Measurements from ENCODE around the gene SLC39A9. TPM values are rescaled to one million over a fixed set of nuclear protein-coding genes. Genes with fewer than 3 reads are reported as not detected.

SLC39A9 gene
- total RNA-seq, 1 experiment from 2014 or later: 80.2 TPM

- intact Hi-C loops (cut with micrococcal nuclease): no loop called here
- ChIA-PET POLR2A (no interaction called here), CTCF (no interaction called here), RAD21 (ENCODE audit: low non-redundant PET in 1 of 2, low total read pairs in 2 of 2, uncharacterized antibody in 2 of 2, unreplicated experiment in 2 of 2) (no interaction called here)
- H3K9me2 ChIP-seq (ENCODE audit: insufficient read depth): no peaks in the 10 kb centered on the region
- no peak for TF ChIP-seq RAD21 (IDR thresholded peaks at IDR 0.05; ENCODE audit: low read depth)
- TF ChIP-seq EZH2 (IDR thresholded peaks at IDR 0.05): no peak
- no peak for TF ChIP-seq ATF3 (IDR thresholded peaks at IDR 0.05)
- ATAC-seq (no peak), DNase-seq (ENCODE audit: low read depth, low spot score) (no peak)
- no peaks in the 10 kb centered on the region for H3K79me2 ChIP-seq (ENCODE audit: insufficient read depth, low read length)
- H3K4me3 ChIP-seq (replicated peaks in 1 of 2; ENCODE audit: low read depth in 1 of 2, low read length in 2 of 2): no peak overlapping the region
- no peaks in the 10 kb centered on the region; a peak in 1 of 4 replicates for H3K9me3 ChIP-seq (ENCODE audit: control insufficient read depth in 1 of 2, insufficient read depth in 1 of 2, low read depth in 1 of 2, low read length in 2 of 2)
- H3K27me3 ChIP-seq (ENCODE audit: insufficient read depth, low read length): no peaks in the 10 kb centered on the region
- no TSS peak for BruUV-seq (replicated peaks)
- no peak overlapping the region for H2AFZ ChIP-seq (ENCODE audit: low read depth, low read length, poor library complexity, severe bottlenecking)
- H3K36me3 ChIP-seq (ENCODE audit: control insufficient read depth in 1 of 2, insufficient read depth in 2 of 2, low read length in 2 of 2): peaks cover 2 to 19% of the 10 kb centered on the region in 2 experiments; a peak in 2 of 4 replicates
- H3K4me1 ChIP-seq (ENCODE audit: control insufficient read depth in 1 of 2, insufficient read depth in 2 of 2, low read length in 2 of 2): no peaks in the 10 kb centered on the region
- H4K20me1 ChIP-seq (ENCODE audit: insufficient read depth): no peaks in the 10 kb centered on the region
- no peak overlapping the region for H3K9ac ChIP-seq (ENCODE audit: low read length)
- H3K4me2 ChIP-seq (ENCODE audit: low read length): no peak overlapping the region
- no peak overlapping the region for H3K27ac ChIP-seq (ENCODE audit: low read depth, low read length)
Measured at GRCh38 chr14:69372146-69372545, 26.3 kb upstream of the SLC39A9 start.

- RAD21 ChIA-PET (ENCODE audit: low non-redundant PET in 1 of 2, low total read pairs in 2 of 2, uncharacterized antibody in 2 of 2, unreplicated experiment in 2 of 2): no interaction called here
Measured at GRCh38 chr14:69373104-69373503, 25.4 kb upstream of the SLC39A9 start.

More at GRCh38 chr14:69373104-69373503, 25.4 kb upstream of the SLC39A9 start:
- Histone ChIP-seq H3K27me3 (ENCODE audit: insufficient read depth, low read length) (no peaks in the 10 kb centered on the region), H3K27ac (ENCODE audit: low read depth, low read length) (no peak overlapping the region), H4K20me1 (ENCODE audit: insufficient read depth) (no peaks in the 10 kb centered on the region), H3K9me2 (ENCODE audit: insufficient read depth) (no peaks in the 10 kb centered on the region), H3K4me2 (ENCODE audit: low read length) (no peak overlapping the region), H2AFZ (ENCODE audit: low read depth, low read length, poor library complexity, severe bottlenecking) (no peak overlapping the region), H3K36me3 (ENCODE audit: control insufficient read depth in 1 of 2, insufficient read depth in 2 of 2, low read length in 2 of 2) (peaks cover 5 to 22% of the 10 kb centered on the region in 2 experiments; a peak in 2 of 4 replicates), H3K79me2 (ENCODE audit: insufficient read depth, low read length) (no peaks in the 10 kb centered on the region), H3K9me3 (ENCODE audit: control insufficient read depth in 1 of 2, insufficient read depth in 1 of 2, low read depth in 1 of 2, low read length in 2 of 2) (no peaks in the 10 kb centered on the region; a peak in 1 of 4 replicates), H3K9ac (ENCODE audit: low read length) (no peak overlapping the region), H3K4me1 (ENCODE audit: control insufficient read depth in 1 of 2, insufficient read depth in 2 of 2, low read length in 2 of 2) (no peaks in the 10 kb centered on the region), H3K4me3 (replicated peaks in 1 of 2; ENCODE audit: low read depth in 1 of 2, low read length in 2 of 2) (no peak overlapping the region)
- ChIA-PET CTCF (no interaction called here), POLR2A (no interaction called here)
- TF ChIP-seq SRF (IDR thresholded peaks at IDR 0.05; ENCODE audit: low read depth) (no peak), CEBPB (IDR thresholded peaks at IDR 0.05; ENCODE audit: low read depth) (no peak), FOSL1 (IDR thresholded peaks at IDR 0.05; ENCODE audit: low read depth) (no peak), CTCF (IDR thresholded peaks at IDR 0.05 in 2 of 3, conservative IDR thresholded peaks at IDR 0.05 in 1 of 3; ENCODE audit: borderline replicate concordance in 1 of 3, insufficient read depth in 1 of 3, low read depth in 2 of 3, low read length in 2 of 3) (no peak), CBX3 (IDR thresholded peaks at IDR 0.05; ENCODE audit: low read depth) (no peak), ZNF274 (IDR thresholded peaks at IDR 0.05; ENCODE audit: low read depth, low read length) (no peak), MAX (IDR thresholded peaks at IDR 0.05) (no peak), TCF7L2 (IDR thresholded peaks at IDR 0.05; ENCODE audit: borderline replicate concordance, extremely low read depth, insufficient read depth, insufficient read length) (no peak), ELF1 (IDR thresholded peaks at IDR 0.05; ENCODE audit: borderline replicate concordance, low read depth) (no peak), EZH2 (IDR thresholded peaks at IDR 0.05) (no peak)
- intact Hi-C loops (cut with micrococcal nuclease): no loop called here
- ATAC-seq (no peak), DNase-seq (ENCODE audit: low read depth, low spot score) (no peak)
- BruUV-seq (replicated peaks): no TSS peak
